Trophoblast cell (in vitro differentiated cells and primary cell): ENCODE data around the gene LMOD2.

Experiments
- DNase-seq, 2 donors: peaks; one replicate each; pipeline ENCODE4 v3.0.0-alpha.2; 2016
- H2AFZ ChIP-seq: 2 replicates; pipeline ENCODE4 v1.6.1; 2013; ENCODE audit warnings: low read length, moderate library complexity, mild to moderate bottlenecking; ENCODE audit not compliant: insufficient read depth, poor library complexity
- H2AK5ac ChIP-seq: 2 replicates; pipeline ENCODE4 v1.6.1; 2013; ENCODE audit warnings: mild to moderate bottlenecking, low read length
- H2BK120ac ChIP-seq: 2 replicates; pipeline ENCODE4 v1.6.1; 2013; ENCODE audit warnings: low read length, mild to moderate bottlenecking, moderate library complexity; ENCODE audit not compliant: insufficient read depth, poor library complexity
- H2BK12ac ChIP-seq: 2 replicates; pipeline ENCODE4 v1.6.1; 2013; ENCODE audit warnings: mild to moderate bottlenecking, low read length, moderate library complexity
- H2BK5ac ChIP-seq: 2 replicates; pipeline ENCODE4 v1.6.1; 2013; ENCODE audit warnings: low read length, low read depth, moderate library complexity, mild to moderate bottlenecking; ENCODE audit not compliant: poor library complexity
- H3K14ac ChIP-seq: 2 replicates; pipeline ENCODE4 v1.6.1; 2013; ENCODE audit warnings: mild to moderate bottlenecking, low read length
- H3K18ac ChIP-seq: 2 replicates; pipeline ENCODE4 v1.6.1; 2013; ENCODE audit warnings: mild to moderate bottlenecking, low read length
- H3K23ac ChIP-seq: 2 replicates; pipeline ENCODE4 v1.6.1; 2013; ENCODE audit warnings: low read length
- H3K27ac ChIP-seq: 2 replicates; pipeline ENCODE4 v1.5.1; 2013; ENCODE audit warnings: low read depth, mild to moderate bottlenecking, inconsistent platforms, low read length, moderate library complexity
- H3K27me3 ChIP-seq: 2 replicates; pipeline ENCODE4 v1.6.1; 2013; ENCODE audit warnings: inconsistent platforms, mild to moderate bottlenecking, low read length, moderate library complexity; ENCODE audit not compliant: insufficient read depth
- H3K36me3 ChIP-seq, 2 experiments: 1 replicate in 1 of 2; 2 replicates in 1 of 2; pipeline ENCODE4 v1.6.1; 2013; ENCODE audit warnings: low read length in 2 of 2, mild to moderate bottlenecking in 2 of 2, moderate library complexity in 1 of 2; ENCODE audit not compliant: insufficient read depth in 2 of 2, control insufficient read depth in 1 of 2
- H3K4ac ChIP-seq: 2 replicates; pipeline ENCODE4 v1.6.1; 2013; ENCODE audit warnings: low read depth, mild to moderate bottlenecking, low read length, moderate library complexity
- H3K4me1 ChIP-seq, 2 experiments: 1 replicate in 1 of 2; 2 replicates in 1 of 2; pipeline ENCODE4 v1.6.1; 2013; ENCODE audit warnings: low read length in 2 of 2, mild to moderate bottlenecking in 2 of 2, moderate library complexity in 1 of 2; ENCODE audit not compliant: insufficient read depth in 2 of 2, control insufficient read depth in 1 of 2
- H3K4me2 ChIP-seq: 2 replicates; pipeline ENCODE4 v1.6.1; 2013; ENCODE audit warnings: inconsistent platforms, mild to moderate bottlenecking, low read length, moderate library complexity
- H3K4me3 ChIP-seq: 2 replicates; pipeline ENCODE4 v1.5.1; 2013; ENCODE audit warnings: mild to moderate bottlenecking, low read depth, low read length, inconsistent platforms
- H3K79me1 ChIP-seq: one replicate; pipeline ENCODE4 v1.6.1; 2013; ENCODE audit warnings: low read length
- H3K79me2 ChIP-seq: 2 replicates; pipeline ENCODE4 v1.6.1; 2013; ENCODE audit warnings: low read length, mild to moderate bottlenecking; ENCODE audit not compliant: control insufficient read depth, insufficient read depth, poor library complexity
- H3K9ac ChIP-seq: 2 replicates; pipeline ENCODE4 v1.6.1; 2013; ENCODE audit warnings: mild to moderate bottlenecking, low read length
- H3K9me3 ChIP-seq: 2 replicates; pipeline ENCODE4 v1.6.1; 2013; ENCODE audit warnings: low read depth, mild to moderate bottlenecking, control low read depth, inconsistent platforms, low read length; ENCODE audit not compliant: insufficient read depth
- H4K12ac ChIP-seq: 2 replicates; pipeline ENCODE4 v1.6.1; 2013; ENCODE audit warnings: low read depth, mild to moderate bottlenecking, low read length, moderate library complexity
- H4K8ac ChIP-seq: 2 replicates; pipeline ENCODE4 v1.6.1; 2013; ENCODE audit warnings: low read depth, mild to moderate bottlenecking, low read length, moderate library complexity
- H4K91ac ChIP-seq: one replicate; pipeline ENCODE4 v1.6.1; 2013; ENCODE audit warnings: low read depth, mild to moderate bottlenecking, low read length, moderate library complexity
- WGBS: extraction: QIAGEN DNeasy Blood & Tissue Kit; methylation state at CpG from one replicate; pipeline ENCODE4 v1.1.7; 2013; ENCODE audit warnings: missing lambda C conversion rate; ENCODE audit not compliant: insufficient read length, insufficient coverage; ENCODE audit errors: extremely low coverage; 5-methylcytosine and 5-hydroxymethylcytosine counted together

The LMOD2 gene

DNA sequence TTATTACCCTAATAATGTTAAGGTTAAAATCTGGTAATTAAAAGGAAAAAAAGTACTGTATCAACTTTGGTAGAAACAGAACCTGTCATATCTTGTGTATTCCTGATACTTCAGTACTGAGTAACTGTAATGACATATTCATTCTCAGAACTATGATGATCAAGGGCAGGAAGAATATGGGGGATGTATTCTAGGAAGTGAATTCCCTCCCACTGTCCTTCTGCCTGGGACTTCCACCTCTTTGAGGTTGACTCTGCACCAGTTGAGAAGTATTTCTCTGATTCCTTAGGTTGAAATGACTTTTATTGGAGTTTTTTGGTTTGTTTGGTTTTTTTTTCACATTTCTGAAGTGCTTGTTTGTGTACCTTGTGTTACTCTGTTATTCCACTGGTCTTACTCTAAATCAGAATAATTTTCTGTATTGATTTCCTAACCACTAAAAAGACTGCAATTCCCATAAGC is 56.2 kb downstream of the LMOD2 start:
- H3K36me3 ChIP-seq: peaks cover 5% of the 10 kb centered on the region in 2 experiments
- H3K27me3 ChIP-seq: no peaks in the 10 kb centered on the region
- no peak overlapping the region for H2AK5ac ChIP-seq
- no peak overlapping the region for H2BK5ac ChIP-seq
- H3K14ac ChIP-seq: no peak overlapping the region
- no peak overlapping the region for H3K18ac ChIP-seq
- H3K27ac ChIP-seq: no peak overlapping the region
- H2BK12ac ChIP-seq: no peak overlapping the region
- H2AFZ ChIP-seq: no peak overlapping the region
- no peak overlapping the region for H4K8ac ChIP-seq
- no peak overlapping the region for H3K4me3 ChIP-seq
- H3K4me1 ChIP-seq: no peaks in the 10 kb centered on the region
- no peak overlapping the region for H2BK120ac ChIP-seq
- no peaks in the 10 kb centered on the region for H3K9me3 ChIP-seq
- no peak overlapping the region for H3K4ac ChIP-seq
- H3K23ac ChIP-seq: no peak overlapping the region
- H3K79me1 ChIP-seq: no peaks in the 10 kb centered on the region
- H4K12ac ChIP-seq: no peak overlapping the region
- no peaks in the 10 kb centered on the region for H3K79me2 ChIP-seq
- no peak overlapping the region for H4K91ac ChIP-seq
- DNase-seq: no peak
- no peak overlapping the region for H3K4me2 ChIP-seq
- no peak overlapping the region for H3K9ac ChIP-seq

- H4K12ac ChIP-seq: no peak overlapping the region
- H2AK5ac ChIP-seq: no peak overlapping the region
- no peak overlapping the region for H4K91ac ChIP-seq
- H3K18ac ChIP-seq: no peak overlapping the region
- H2AFZ ChIP-seq: no peak overlapping the region
- no peak overlapping the region for H3K14ac ChIP-seq
- no peak overlapping the region for H2BK5ac ChIP-seq
- DNase-seq: peak in 1 of 2 donors; percentile 27
- no peak overlapping the region for H3K23ac ChIP-seq
- no peak overlapping the region for H2BK120ac ChIP-seq
- no peak overlapping the region for H4K8ac ChIP-seq
- no peaks in the 10 kb centered on the region for H3K4me1 ChIP-seq
- no peaks in the 10 kb centered on the region for H3K27me3 ChIP-seq
- no peak overlapping the region for H3K27ac ChIP-seq
- H3K4me2 ChIP-seq: no peak overlapping the region
- H3K79me1 ChIP-seq: no peaks in the 10 kb centered on the region
- H2BK12ac ChIP-seq: no peak overlapping the region
- no peaks in the 10 kb centered on the region for H3K79me2 ChIP-seq
- WGBS: no CpG with 5 or more reads among the region's 1 CpG
- H3K4ac ChIP-seq: no peak overlapping the region
- H3K4me3 ChIP-seq: no peak overlapping the region
- peaks cover 4 to 5% of the 10 kb centered on the region in 2 experiments for H3K36me3 ChIP-seq
- H3K9me3 ChIP-seq: no peaks in the 10 kb centered on the region
- H3K9ac ChIP-seq: no peak overlapping the region
These were observed 57.0 kb downstream of the LMOD2 start for GRCh38 chr7:123712619-123713018.
